Measurements from ENCODE around the gene CCDC74A.

- TF ChIP-seq, protein P1, sequence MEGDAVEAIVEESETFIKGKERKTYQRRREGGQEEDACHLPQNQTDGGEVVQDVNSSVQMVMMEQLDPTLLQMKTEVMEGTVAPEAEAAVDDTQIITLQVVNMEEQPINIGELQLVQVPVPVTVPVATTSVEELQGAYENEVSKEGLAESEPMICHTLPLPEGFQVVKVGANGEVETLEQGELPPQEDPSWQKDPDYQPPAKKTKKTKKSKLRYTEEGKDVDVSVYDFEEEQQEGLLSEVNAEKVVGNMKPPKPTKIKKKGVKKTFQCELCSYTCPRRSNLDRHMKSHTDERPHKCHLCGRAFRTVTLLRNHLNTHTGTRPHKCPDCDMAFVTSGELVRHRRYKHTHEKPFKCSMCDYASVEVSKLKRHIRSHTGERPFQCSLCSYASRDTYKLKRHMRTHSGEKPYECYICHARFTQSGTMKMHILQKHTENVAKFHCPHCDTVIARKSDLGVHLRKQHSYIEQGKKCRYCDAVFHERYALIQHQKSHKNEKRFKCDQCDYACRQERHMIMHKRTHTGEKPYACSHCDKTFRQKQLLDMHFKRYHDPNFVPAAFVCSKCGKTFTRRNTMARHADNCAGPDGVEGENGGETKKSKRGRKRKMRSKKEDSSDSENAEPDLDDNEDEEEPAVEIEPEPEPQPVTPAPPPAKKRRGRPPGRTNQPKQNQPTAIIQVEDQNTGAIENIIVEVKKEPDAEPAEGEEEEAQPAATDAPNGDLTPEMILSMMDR (conservative IDR thresholded peaks at IDR 0.05; ENCODE audit: low read length): peak; percentile 74
- TF ChIP-seq EZH2phosphoT487 (IDR thresholded peaks at IDR 0.05; ENCODE audit: borderline replicate concordance): no peak
Measured at GRCh38 chr2:131492418-131493198, 35.1 kb upstream of the CCDC74A start.
